ENCODE results near the gene NOSIP. TPM values are rescaled to one million over a fixed set of nuclear protein-coding genes. Genes with fewer than 3 reads are reported as not detected.
"Not testable (repeated sequence)": the region's sequence is repeated elsewhere in the genome, so short reads cannot be mapped to it uniquely, and the experiment has no call there.

The NOSIP gene
- total and polyA plus RNA-seq, 2 of the 4 experiments (the other 2 are of a cell fraction) = 118 to 138 TPM

- no peak for TF ChIP-seq FOS (IDR thresholded peaks at IDR 0.05; ENCODE audit: low read depth, low read length)
Measured at GRCh38 chr19:49624967-49625910, 44.9 kb upstream of the NOSIP start (continued).

- Histone ChIP-seq H3K79me1 (ENCODE audit: low read depth in 1 of 2, low read length in 2 of 2) (peaks cover 26 to 74% of the 10 kb centered on the region in 2 experiments), H3K4me1 (ENCODE audit: control insufficient read depth, insufficient read depth, low read length) (peaks cover 11% of the 10 kb centered on the region), H4K20me1 (ENCODE audit: insufficient read depth, low read length) (peaks cover 17% of the 10 kb centered on the region), H3K9me1 (ENCODE audit: insufficient read depth, low read length) (peaks cover 10% of the 10 kb centered on the region), H3K36me3 (ENCODE audit: control insufficient read depth, insufficient read depth, low read length) (peaks cover 45% of the 10 kb centered on the region)
- TF ChIP-seq CEBPB (IDR thresholded peaks at IDR 0.05; ENCODE audit: low read depth, low read length) = 0 out of 2 replicates have a peak, but pooled peaks have one; percentile 23
- in situ Hi-C loops (cut with MboI; ENCODE audit: low sequenced_read_pairs); ATAC-seq (ENCODE audit: low read depth); H4K91ac ChIP-seq (ENCODE audit: insufficient read depth, low read depth, low read length); H2BK5ac ChIP-seq (ENCODE audit: low read depth, low read length, poor library complexity, severe bottlenecking); H3K9ac ChIP-seq (ENCODE audit: low read depth, low read length); H3K27ac ChIP-seq (ENCODE audit: insufficient read depth, low read length); H2BK15ac ChIP-seq (ENCODE audit: low read depth, low read length); H4K8ac ChIP-seq (ENCODE audit: low read depth in 2 of 2, low read length in 2 of 2); BruUV-seq (replicated peaks); H2BK120ac ChIP-seq (ENCODE audit: low read depth, low read length); H3K4me3 ChIP-seq (ENCODE audit: insufficient read depth, low read depth, low read length); H3K23ac ChIP-seq (ENCODE audit: low read depth, low read length); H3K14ac ChIP-seq (replicated peaks; ENCODE audit: low read depth, low read length); H3K4me2 ChIP-seq (ENCODE audit: low read depth, low read length); POLR2A ChIA-PET (ENCODE audit: unreplicated experiment); H3K9me3 ChIP-seq (ENCODE audit: control insufficient read depth, insufficient read depth, low read length); H3K56ac ChIP-seq (ENCODE audit: extremely low read depth, insufficient read depth, low read length); H2BK20ac ChIP-seq (ENCODE audit: low read depth, low read length); H3K27me3 ChIP-seq (ENCODE audit: control insufficient read depth, insufficient read depth, low read length); H2AFZ ChIP-seq (replicated peaks; ENCODE audit: low read length, poor library complexity); H3K18ac ChIP-seq (ENCODE audit: low read depth, low read length); dilution Hi-C loops (cut with HindIII; ENCODE audit: low sequenced_read_pairs, unreplicated experiment); CTCF ChIA-PET; DNase-seq; H4K5ac ChIP-seq (ENCODE audit: low read depth, low read length); H2AK9ac ChIP-seq (replicated peaks; ENCODE audit: low read depth, low read length, poor library complexity); intact Hi-C loops (cut with micrococcal nuclease); H2AK5ac ChIP-seq (ENCODE audit: low read depth, low read length); H3K4ac ChIP-seq (ENCODE audit: low read depth, low read length): not testable (repeated sequence)
- 95% methylated on average over 10 of the region's 13 CpGs; no CpG with 5 or more reads in 1 of the 2 experiments for WGBS, 2 experiments (ENCODE audit: extremely low coverage in 2 of 2, insufficient read length in 1 of 2)
Measured at GRCh38 chr19:49617860-49618259, 37.5 kb upstream of the NOSIP start.

Measured in IMR-90 (cell line).